HG03060 (cell line): ENCODE data around the gene WDR86.

ENCODE experiments used
- ATAC-seq: cut with Tn5 transposase; IDR thresholded peaks from one replicate; pipeline ENCODE4 v1.9.1; 2021; ENCODE audit warnings: low read depth, moderate number of reproducible peaks; ENCODE audit not compliant: unreplicated experiment

Gene WDR86

DNA sequence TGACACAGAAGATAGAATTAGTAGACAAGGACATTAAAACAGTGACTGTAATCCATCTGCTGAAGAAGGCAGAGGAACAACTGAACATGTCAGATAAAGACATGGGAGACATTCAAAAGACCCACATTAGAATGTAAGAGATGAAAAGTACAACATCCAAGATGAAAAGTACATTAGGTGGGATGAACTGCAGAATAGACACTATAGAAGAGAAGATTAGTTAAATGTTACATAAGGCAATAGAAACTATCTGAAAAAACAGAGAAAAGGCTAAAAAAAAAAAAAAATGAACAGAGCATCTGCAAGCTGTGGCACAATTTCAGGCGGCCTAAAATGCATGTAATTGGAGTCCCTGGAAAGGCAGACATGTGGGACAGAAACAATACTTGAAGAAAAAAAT, 46.7 kb downstream of the WDR86 start:
- ATAC-seq = no peak

DNA sequence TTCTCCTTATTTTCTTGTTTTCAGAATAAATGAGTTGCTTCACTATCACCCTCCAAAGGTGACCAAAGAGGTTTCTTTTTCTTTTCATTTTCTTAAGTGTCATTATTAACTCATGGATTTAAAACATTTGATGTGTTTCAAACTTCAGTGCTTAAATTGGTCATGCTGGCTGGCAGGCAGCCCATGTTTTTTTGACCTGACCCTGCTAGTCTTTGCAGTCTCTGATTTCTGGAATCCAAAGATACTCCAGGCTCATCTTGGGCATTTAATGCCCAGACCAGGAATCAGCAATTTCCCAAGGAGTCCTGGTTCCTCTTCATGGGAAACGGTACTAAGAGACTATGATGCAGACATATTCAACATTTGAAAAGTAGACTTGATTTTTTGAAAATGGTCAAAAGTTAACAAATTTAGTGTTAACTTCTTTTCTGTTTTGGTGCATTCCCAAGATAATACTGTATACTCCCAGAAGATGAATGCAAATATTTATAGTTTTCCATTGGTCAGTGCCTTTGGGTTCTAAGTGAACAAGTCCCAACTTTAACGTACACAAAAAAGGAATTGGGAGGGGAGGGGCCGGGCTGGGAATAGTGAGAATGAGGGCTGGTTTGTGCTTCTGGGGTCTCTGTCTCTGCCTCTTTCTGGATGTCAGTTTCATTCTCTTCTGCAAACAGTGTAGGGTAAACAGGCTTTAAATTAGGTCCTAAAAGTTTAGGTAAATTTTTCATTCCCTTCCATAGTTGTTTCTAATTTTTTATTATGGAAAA, 48.5 kb downstream of the WDR86 start:
- ATAC-seq = no peak

GRCh38 chr7:151352512-151352911, 57.3 kb downstream of the WDR86 start:
- no peak for ATAC-seq

DNA sequence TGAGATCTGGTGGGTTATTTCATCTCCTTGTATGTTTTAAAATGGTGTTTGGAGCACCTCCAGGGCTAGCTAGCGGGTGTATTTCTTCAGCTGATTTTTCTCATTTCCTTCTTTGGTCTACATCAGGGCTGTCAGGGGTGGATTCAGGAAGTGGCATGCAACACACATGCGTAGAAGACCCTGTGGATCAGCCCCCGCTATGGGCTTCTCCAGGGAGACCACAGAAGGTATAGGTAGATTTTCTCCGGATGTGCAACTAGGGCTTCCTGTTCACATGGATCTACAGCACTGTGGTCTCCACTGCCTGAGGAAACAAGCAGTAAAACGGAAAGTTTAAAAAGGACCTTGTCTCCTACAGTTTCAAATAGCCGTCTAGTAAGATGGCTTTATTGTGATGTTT, 57.9 kb downstream of the WDR86 start:
- no peak for ATAC-seq

GRCh38 chr7:151351027-151351426, 58.8 kb downstream of the WDR86 start:
- no peak for ATAC-seq

DNA sequence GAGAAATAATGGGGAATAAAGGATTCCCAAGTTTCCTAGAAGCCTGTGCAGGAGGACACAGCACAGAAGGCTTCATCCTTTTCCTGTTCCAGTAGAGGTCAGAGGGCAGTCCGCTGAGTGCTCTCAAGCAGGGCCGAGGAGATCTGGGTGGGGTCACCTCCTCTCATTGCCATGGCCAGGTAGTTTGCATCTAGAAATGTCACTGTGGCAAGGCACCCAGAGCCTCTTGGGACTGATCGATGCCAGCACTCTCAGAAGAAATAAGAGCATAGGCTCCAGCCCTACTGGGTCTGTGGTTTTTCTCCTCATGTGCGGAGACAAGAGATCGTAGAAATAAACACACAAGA, 60.4 kb downstream of the WDR86 start:
- ATAC-seq = peak; percentile 35

DNA sequence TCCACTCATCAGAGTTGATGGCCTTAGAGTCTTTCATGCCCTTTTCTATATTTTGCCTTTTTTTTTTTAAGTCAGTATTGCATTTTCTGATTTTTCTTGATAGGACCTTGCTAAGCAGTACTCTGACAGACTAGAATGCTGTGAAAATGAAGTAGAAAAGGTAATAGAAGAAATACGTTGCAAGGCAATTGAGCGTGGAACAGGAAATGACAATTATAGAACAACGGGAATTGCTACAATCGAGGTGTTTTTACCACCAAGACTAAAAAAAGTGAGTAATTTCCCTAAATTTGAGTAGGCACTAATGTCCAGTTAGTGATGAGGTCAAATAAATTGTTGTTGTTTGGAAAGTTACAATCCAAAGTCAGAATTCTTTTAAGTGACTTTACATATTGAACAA, 60.9 kb downstream of the WDR86 start:
- ATAC-seq = no peak

- no peak for ATAC-seq
These were observed 62.6 kb downstream of the WDR86 start for GRCh38 chr7:151347200-151347599.

GRCh38 chr7:151346470-151346769, 63.4 kb downstream of the WDR86 start:
- ATAC-seq = no peak

GRCh38 chr7:151345576-151346469, 64.0 kb downstream of the WDR86 start:
- no peak for ATAC-seq

GRCh38 chr7:151343516-151343915, 66.3 kb downstream of the WDR86 start:
- no peak for ATAC-seq

DNA sequence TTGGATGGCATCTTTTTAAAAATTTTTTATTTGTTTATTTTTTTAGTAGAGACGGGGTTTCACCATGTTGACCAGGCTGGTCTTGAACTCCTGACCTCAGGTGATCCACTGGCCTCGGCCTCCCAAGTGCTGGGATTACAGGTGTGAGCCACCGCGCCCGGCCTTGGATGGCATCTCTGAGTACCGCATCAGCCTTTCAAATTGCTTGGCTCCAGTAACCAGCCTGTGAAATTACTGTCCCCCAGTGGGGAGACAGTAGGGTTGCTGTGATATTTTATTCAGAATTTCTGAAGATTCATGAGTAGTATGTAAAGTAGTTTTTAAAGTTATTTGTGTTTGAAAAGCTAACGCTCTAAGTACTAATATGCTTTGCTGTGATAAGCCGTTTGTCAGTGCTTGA, 67.0 kb downstream of the WDR86 start:
- no peak for ATAC-seq

DNA sequence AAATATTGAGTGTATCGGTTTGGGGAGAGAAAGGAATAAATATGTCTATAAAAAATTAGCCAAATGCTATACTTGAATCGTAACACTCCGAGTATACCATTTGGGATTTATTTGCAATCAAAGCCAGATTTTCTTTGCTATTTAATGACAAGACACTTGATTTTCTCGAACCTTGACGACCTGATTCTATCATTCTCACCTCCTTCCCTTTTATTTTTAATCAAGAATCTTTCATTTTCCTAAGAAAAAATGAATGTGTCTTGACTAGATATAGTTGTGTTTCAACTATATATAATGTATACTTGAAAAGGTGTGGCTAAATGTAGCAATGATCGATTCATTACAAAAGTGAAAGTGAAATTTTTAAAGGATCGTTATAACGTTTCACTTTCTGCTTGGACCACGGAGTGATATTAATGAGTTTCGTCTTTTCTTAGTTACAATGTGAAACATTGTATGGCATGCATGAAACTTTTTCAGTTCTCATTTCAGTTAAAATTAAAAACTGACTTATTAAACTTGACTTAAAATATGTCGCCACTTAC, 67.7 kb downstream of the WDR86 start:
- peak; percentile 68 for ATAC-seq

DNA sequence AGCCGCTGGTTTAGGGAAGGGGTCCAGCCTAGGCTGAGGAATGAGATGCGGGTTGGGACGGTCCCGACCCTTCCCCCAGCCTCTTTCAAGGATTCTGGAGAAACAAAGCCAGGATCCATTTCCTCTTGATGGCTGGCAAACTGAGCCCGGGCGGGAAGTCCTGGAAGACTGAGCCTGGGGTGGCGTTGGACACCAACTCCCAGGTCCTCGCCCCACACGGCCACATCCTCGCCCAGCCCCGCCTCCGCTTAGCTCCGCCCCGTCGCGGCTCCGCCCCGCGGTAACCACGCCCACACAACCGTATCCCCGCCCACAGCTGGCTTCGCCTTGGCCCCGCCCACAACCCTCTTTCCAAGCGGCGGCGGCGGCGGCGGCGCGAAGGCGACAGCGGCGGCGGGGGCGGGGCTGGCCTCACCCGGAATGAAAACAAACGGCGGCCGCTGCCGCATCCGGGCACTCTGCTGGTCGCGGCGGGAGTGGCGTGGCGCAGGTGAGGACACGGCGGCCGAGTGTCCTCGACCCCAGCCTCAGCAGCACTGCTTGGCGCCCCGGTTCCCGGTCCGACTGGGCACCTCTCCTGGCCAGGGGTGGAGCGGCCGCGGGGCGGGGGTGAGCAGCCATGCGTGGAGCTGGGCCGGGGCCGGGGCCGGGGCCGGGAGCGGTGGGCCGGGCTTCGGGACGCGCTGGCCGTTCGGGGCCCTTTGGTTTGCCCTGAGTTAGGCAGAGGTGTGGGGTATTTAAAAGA, 68.3 kb downstream of the WDR86 start, which contains the start of gene NUB1:
TSS of gene NUB1 (plus strand) at position 456 of the 745 bp plus-strand sequence. CDS start 3,538 bp downstream, outside the sequence.
- no peak for ATAC-seq

GRCh38 chr7:151340794-151341356, 69.0 kb downstream of the WDR86 start:
- no peak for ATAC-seq

DNA sequence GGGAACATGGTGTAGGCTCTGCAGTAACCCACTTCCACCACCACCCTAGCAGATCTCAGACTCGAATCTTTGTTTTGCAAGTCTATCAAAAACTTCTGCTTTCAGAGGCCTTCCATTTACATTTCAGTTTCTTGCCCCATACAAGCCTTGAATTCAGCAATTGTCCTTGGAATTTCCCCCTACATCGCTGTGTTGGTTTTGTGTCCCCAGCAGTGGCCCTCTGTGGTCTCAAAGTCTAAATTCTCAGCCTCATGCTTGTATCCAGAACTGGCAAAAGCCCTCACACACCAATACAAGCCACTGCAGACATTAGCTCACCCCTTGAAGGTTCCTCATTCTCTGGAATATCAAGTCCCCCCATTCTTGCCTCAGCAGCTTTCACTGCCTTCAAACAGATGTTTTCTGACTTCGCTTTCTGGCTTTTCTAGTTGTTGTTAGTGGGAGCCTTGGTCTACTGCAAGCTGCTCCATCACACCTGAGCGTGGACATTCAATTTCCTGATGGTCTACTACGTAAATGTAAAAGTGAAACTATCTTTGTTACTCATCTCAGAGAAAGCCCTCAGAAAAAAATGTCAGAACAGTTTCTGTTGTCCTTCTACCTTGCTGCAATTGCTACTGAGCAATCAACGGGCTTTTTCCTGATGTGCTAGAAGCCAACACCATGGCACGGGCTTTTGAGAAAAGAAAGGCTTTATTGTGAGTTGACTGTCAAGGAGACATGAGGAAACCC, 70.0 kb downstream of the WDR86 start:
- ATAC-seq = peak; percentile 37

- no peak for ATAC-seq
These were observed 71.0 kb downstream of the WDR86 start for GRCh38 chr7:151338809-151339208.

DNA sequence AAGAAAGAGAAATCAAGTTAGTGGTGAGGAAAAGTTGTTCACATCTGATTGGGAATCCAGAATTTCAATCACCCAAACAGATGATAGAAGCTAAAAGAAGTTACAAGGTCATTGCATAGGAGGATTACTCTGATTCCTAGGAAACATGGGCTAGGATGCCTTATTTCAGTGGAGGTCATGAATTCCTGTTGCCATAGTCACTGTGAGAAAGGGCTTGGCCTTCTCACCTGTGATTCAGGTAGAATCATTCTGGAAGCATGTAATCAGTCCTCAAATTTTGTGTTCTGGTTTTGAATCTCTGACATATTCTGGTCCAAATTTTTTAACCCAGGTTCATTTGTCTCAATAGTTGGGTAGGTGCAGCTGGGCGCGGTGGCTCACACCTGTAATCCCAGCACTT, 72.5 kb downstream of the WDR86 start:
- ATAC-seq = no peak

DNA sequence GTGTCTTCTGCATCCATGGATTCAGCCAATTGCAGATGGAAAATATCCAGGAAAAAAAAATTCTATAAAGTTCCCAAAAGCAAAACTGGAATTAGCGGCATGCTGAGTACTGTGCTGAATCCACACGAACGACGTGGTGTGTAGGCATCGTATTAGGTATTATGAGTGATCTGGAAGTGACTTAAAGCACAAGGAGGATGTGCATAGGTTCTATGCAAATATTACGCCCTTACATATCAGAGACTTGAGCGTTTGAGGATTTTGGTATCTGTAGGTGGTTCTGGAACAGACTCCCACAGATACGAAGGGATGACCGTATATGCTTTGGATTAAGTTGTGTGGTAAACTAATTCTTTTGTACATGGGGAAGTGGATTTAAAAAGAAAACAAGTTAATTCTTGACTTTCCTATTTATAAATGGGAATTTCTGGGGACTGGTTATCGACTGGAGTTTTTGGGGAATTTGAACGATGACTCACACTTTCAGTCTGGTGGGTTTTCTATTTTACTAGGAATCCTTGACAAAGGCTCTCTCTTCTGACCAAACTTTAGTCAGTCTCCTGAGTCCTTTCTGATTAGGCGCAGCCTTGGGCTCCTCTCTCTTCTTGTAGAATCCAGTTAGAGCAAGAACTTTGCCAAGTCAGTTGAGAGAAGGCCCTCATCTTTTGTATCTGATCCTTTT, 73.7 kb downstream of the WDR86 start:
- ATAC-seq = no peak
